ENCODE measurements around the gene BTBD16. TPM values are rescaled to one million over a fixed set of nuclear protein-coding genes. Genes with fewer than 3 reads are reported as not detected.

Gene BTBD16
- total and polyA plus RNA-seq, 8 donors: 0.40 TPM; not detected in 7

DNA sequence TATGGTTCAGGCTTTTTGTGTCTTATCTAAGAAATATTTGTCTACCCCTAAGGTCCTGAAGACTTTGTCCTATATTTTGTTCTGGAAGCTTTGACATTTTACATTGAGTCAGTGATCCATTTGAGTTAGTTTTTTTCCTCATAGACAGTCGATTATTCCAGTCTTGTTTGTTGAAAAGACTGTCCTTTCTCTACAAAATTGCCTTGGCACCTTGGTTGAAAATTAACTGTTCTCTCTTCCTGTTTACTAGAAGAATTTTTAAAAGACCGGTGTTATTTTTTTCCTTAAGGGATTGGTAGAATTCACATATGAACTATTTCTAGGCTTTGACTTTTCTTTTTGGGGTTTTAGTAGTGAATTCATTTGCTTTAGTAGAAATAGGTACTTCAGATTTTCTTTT is 115.4 kb downstream of the BTBD16 start:
- no peak for TF ChIP-seq POLR2A (IDR thresholded peaks at IDR 0.05)
- no peak for TF ChIP-seq POLR2AphosphoS5 (IDR thresholded peaks at IDR 0.05)
- TF ChIP-seq EP300 (IDR thresholded peaks at IDR 0.05): no peak
- TF ChIP-seq, protein P1, sequence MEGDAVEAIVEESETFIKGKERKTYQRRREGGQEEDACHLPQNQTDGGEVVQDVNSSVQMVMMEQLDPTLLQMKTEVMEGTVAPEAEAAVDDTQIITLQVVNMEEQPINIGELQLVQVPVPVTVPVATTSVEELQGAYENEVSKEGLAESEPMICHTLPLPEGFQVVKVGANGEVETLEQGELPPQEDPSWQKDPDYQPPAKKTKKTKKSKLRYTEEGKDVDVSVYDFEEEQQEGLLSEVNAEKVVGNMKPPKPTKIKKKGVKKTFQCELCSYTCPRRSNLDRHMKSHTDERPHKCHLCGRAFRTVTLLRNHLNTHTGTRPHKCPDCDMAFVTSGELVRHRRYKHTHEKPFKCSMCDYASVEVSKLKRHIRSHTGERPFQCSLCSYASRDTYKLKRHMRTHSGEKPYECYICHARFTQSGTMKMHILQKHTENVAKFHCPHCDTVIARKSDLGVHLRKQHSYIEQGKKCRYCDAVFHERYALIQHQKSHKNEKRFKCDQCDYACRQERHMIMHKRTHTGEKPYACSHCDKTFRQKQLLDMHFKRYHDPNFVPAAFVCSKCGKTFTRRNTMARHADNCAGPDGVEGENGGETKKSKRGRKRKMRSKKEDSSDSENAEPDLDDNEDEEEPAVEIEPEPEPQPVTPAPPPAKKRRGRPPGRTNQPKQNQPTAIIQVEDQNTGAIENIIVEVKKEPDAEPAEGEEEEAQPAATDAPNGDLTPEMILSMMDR (IDR thresholded peaks at IDR 0.05): no peak
- no peak overlapping the region for H3K27ac ChIP-seq
- H3K9me3 ChIP-seq: no peaks in the 10 kb centered on the region
- 33 to 57% (median 38%) methylated on average over 2 of the region's 2 CpGs for WGBS, 5 donors
- DNase-seq: no peak
- H3K4me3 ChIP-seq: no peak overlapping the region
- peaks cover 3 to 16% (median 7%) of the 10 kb centered on the region in 4 donors for H3K4me1 ChIP-seq
- H3K27me3 ChIP-seq: no peaks in the 10 kb centered on the region
- intact Hi-C loops (cut with DNase I; ENCODE audit: low total_unique reads): no loop called here
- peaks cover 0 to 3% (median 0%) of the 10 kb centered on the region in 4 donors for H3K36me3 ChIP-seq

DNA sequence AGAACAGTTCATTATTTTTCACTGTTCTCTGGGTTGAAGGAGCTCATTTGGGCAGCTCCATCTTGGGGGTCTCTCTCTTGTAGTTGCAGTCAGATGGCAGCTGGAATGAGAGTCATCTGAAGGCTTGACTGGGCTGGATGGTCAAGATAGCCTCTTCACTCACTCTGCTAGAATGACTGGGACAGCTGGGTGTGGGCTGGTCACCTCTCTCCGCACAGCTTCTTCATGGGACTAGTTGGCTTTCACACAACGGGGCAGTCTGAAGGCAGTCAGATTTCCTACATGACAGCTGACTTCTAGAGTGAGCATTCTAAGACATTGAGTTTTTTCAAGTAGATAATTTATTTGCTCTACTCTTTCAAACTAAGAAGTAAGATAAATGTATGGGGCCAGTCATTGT is 116.5 kb downstream of the BTBD16 start:
- no peak for DNase-seq
- H3K27ac ChIP-seq: no peak overlapping the region
- peaks cover 3 to 25% (median 8%) of the 10 kb centered on the region in 4 donors for H3K4me1 ChIP-seq
- 90 to 100% (median 96%) methylated on average over 2 of the region's 2 CpGs for WGBS, 5 donors
- H3K9me3 ChIP-seq: no peaks in the 10 kb centered on the region
- no peaks in the 10 kb centered on the region for H3K27me3 ChIP-seq
- no peak for TF ChIP-seq POLR2A (IDR thresholded peaks at IDR 0.05)
- TF ChIP-seq EP300 (IDR thresholded peaks at IDR 0.05): no peak
- no peak for TF ChIP-seq POLR2AphosphoS5 (IDR thresholded peaks at IDR 0.05)
- TF ChIP-seq, protein P1 (IDR thresholded peaks at IDR 0.05): no peak
- intact Hi-C loops (cut with DNase I; ENCODE audit: low total_unique reads): no loop called here
- H3K36me3 ChIP-seq: peaks cover 0 to 3% (median 0%) of the 10 kb centered on the region in 4 donors
- H3K4me3 ChIP-seq: no peak overlapping the region

Small RNAs within 50 kb of the gene (small RNA-seq; reads per million reads assigned to genes)
- 0 reads per million in 4 donors for gene RNU6-728P

Other genes starting within 250 kb of the BTBD16 start
- 10 to 100 TPM in 4 of 5 donors, 1 to 10 TPM in 1; 9.0 to 61.8 (median 22.3) TPM for gene PLEKHA1, start 103.4 kb downstream of the BTBD16 start, total RNA-seq
- 10 to 100 TPM; 15.0 to 24.3 (median 15.6) TPM for gene PLEKHA1, start 103.4 kb downstream of the BTBD16 start, polyA plus RNA-seq
- not detected for gene ARMS2, start 183.4 kb downstream of the BTBD16 start, total RNA-seq
- gene ARMS2, start 183.4 kb downstream of the BTBD16 start, polyA plus RNA-seq: not detected
- 10 to 100 TPM; 45.9 to 81.2 (median 69.5) TPM for gene HTRA1, start 190.3 kb downstream of the BTBD16 start, total RNA-seq
- gene HTRA1, start 190.3 kb downstream of the BTBD16 start, polyA plus RNA-seq: 10 to 100 TPM; 26.3 to 31.5 (median 27.0) TPM

Data from stomach (tissue), 9 donors.